Fibroblast of mammary gland (primary cell): ENCODE data around the gene SEMA3B.
A peak's percentile ranks its signal among the peaks of the same experiment; 100 is the strongest.

Experiments used
- DNase-seq: peaks from one replicate; pipeline ENCODE4 v3.0.0-alpha.2; 2010; ENCODE audit warnings: low read depth
- H3K4me3 ChIP-seq: 2 replicates; pipeline ENCODE4 v1.5.1; 2011; ENCODE audit warnings: low read depth, mild to moderate bottlenecking, low read length, moderate library complexity; ENCODE audit not compliant: control insufficient read depth
- TF ChIP-seq, protein P1 (sequence below): conservative IDR thresholded peaks from 2 replicates; pipeline ENCODE4 v1.5.1; 2011; ENCODE audit warnings: low read depth, low read length, inconsistent platforms; ENCODE audit not compliant: control insufficient read depth, insufficient read depth

The SEMA3B gene

DNA sequence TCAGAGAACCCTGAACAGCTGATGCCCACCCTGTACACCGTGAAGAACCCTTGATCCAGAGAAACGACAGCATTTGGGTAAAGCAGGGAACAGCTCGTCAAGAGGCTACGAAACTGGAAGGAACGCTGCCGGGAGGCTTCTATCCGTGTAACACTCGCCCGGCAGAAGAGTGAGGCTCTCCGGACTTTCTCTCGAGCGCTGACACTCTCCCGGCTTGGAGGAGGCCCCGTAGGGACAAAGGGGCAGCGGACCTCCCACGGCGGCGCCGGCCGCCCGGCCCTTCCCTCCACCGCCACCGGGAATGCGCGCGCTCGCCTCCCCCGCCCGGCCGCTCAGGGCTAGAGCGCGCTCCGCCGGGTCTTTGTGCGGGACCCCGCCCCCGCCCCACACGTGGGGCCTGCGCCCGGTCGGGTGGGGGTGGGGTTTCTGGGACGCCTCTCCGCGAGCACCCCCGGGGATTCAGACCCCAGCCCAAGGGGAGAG, 51.9 kb downstream of the SEMA3B start:
- peak overlapping the region; percentile 84 for H3K4me3 ChIP-seq
- peak; percentile 44 for DNase-seq
- TF ChIP-seq, protein P1, sequence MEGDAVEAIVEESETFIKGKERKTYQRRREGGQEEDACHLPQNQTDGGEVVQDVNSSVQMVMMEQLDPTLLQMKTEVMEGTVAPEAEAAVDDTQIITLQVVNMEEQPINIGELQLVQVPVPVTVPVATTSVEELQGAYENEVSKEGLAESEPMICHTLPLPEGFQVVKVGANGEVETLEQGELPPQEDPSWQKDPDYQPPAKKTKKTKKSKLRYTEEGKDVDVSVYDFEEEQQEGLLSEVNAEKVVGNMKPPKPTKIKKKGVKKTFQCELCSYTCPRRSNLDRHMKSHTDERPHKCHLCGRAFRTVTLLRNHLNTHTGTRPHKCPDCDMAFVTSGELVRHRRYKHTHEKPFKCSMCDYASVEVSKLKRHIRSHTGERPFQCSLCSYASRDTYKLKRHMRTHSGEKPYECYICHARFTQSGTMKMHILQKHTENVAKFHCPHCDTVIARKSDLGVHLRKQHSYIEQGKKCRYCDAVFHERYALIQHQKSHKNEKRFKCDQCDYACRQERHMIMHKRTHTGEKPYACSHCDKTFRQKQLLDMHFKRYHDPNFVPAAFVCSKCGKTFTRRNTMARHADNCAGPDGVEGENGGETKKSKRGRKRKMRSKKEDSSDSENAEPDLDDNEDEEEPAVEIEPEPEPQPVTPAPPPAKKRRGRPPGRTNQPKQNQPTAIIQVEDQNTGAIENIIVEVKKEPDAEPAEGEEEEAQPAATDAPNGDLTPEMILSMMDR: no peak

DNA sequence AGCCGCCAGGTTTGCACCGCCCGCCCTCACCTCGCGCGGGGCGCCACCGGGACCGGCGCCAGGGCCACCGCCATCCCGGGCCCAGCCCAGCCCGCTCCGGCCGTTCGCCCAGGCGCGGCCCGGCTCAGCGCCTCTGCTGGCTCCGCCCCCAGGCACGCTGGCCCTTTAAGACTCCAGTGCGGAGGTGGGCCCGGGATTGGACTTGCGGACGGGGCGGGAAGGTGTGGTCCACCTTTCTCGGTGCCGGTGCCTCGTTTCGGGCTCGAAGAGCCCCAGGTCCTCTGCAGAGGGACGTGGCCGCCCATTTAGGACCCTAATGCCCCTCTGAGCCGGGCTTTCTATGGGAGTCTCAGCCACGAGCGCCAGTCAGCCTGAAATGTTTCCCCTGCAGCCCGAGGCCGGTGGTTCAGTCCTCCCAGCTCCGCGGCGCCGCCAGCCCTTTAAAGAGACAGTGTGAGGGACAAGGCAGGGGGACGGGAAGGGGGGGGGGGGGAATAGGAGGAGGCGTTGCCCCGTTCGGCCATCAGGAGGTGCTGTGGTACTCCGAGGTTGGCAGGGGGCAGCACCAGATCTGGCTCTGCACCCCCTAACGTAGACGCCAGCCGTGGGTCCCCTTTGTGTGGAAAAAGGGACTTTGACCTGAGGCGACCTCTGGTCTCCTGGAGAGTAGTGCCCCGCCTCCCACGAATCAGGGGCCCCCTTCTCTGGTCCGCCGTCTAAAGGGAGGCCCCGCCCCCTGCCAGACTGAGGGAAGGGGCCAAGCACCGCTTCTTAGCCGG, 52.6 kb downstream of the SEMA3B start:
- H3K4me3 ChIP-seq: peak overlapping the region; percentile 84
- TF ChIP-seq, protein P1: peak; percentile 44
- peak; percentile 79 for DNase-seq

- TF ChIP-seq, protein P1: no peak
- peak overlapping the region; percentile 84 for H3K4me3 ChIP-seq
- no peak for DNase-seq
These were observed 53.1 kb downstream of the SEMA3B start for GRCh38 chr3:50322115-50322385.

DNA sequence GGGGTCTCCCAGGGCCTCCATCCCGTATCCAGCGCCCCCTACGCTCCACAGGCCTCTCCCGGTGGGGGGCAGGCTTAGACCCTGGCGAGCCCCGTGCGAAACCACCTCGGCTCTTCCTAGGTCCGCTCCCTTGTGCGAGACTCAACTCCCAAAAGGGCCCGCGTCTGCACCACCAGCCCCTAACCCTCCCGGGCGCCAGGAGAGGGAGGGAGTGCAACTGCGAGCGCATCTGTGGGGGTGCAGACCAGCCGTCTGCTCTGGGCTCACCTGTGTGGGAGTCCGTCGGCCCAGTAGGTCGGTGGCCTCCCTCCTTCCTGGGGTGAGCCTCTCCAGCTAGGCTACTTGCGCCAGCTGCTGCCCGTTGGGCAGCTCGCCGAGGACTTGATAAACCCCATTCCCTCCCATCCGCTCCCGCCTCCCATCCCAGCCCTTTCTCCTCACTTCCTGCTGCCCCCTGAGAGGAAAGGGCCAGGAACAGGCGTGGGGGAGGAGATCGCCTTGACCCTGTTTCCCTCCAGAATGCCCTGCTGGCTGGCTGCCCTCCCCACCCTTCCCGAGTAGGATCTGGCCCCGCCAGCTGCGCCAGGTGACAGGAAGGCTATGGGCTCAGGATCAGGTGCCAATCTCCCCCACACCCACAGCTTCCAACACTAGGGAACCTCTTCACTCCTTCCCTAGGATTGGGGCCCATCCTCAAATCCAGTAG, 53.6 kb downstream of the SEMA3B start, which contains the start of gene HYAL2:
Gene HYAL2 (minus strand): TSS at position 360 of the 706 bp plus-strand sequence. CDS start 2,256 bp downstream, outside the sequence.
- TF ChIP-seq, protein P1: no peak
- H3K4me3 ChIP-seq: peak within 1 kb of the TSS; percentile 84
- DNase-seq: no peak

- no peak overlapping the region for H3K4me3 ChIP-seq
- DNase-seq: no peak
- TF ChIP-seq, protein P1: no peak
These were observed 54.2 kb downstream of the SEMA3B start for GRCh38 chr3:50323092-50323600.

DNA sequence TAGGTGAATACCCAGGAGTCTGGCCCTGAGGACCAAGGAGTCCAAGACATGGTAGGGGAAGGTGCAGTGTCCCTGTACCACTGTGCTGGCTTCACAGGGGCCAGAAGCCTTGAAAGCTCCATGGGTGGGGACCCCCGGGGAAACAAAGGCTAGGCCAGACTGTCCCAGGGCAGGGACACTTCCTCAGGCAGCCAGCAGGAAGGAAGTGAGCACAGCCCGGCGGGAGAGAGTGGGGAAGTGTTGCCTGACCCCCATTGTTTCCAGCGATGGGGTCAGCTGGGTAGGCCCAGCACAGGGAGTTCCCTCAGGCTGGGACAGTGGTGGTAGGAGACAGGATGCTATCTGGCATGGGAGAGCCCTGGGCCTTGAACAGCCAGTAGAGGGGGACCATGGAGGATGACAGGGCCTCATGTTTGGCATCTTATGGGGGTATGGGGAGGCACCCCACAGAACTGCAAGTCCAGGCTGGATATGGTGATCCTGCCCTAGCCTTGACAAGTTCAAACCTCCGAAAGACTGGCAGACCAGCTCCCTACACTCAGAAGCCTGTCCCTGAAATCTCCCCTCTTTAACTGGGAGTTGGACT, 54.8 kb downstream of the SEMA3B start:
- TF ChIP-seq, protein P1: no peak
- DNase-seq: no peak

More for the DNA sequence above, 54.8 kb downstream of the SEMA3B start:
- H3K4me3 ChIP-seq: no peak overlapping the region
